ENCODE results near the gene FOXN3.

Gene FOXN3

GRCh38 chr14:89417091-89417464 is at the start of gene FOXN3:
TSS of gene FOXN3 (minus strand) at chr14:89417233. CDS start at chr14:89412476, 4,757 bp downstream.
- peak; percentile 84 for DNase-seq (ENCODE audit: low spot score)

GRCh38 chr14:89466484-89466883 is 49.5 kb upstream of the FOXN3 start:
- no peak for DNase-seq (ENCODE audit: low spot score)

- DNase-seq (ENCODE audit: low spot score) = no peak
These were observed 48.8 kb upstream of the FOXN3 start for GRCh38 chr14:89465876-89466275.

- no peak for DNase-seq (ENCODE audit: low spot score)
These were observed 44.2 kb upstream of the FOXN3 start for GRCh38 chr14:89461256-89461655.

- no peak for DNase-seq (ENCODE audit: low spot score)
These were observed 41.8 kb upstream of the FOXN3 start for GRCh38 chr14:89458713-89459420.

- DNase-seq (ENCODE audit: low spot score) = no peak
These were observed 40.0 kb upstream of the FOXN3 start for GRCh38 chr14:89457007-89457406.

- DNase-seq (ENCODE audit: low spot score) = no peak
These were observed 38.4 kb upstream of the FOXN3 start for GRCh38 chr14:89455412-89455811.

- no peak for DNase-seq (ENCODE audit: low spot score)
These were observed 38.0 kb upstream of the FOXN3 start for GRCh38 chr14:89454996-89455395.

GRCh38 chr14:89452281-89452680 is 35.2 kb upstream of the FOXN3 start:
- no peak for DNase-seq (ENCODE audit: low spot score)

- no peak for DNase-seq (ENCODE audit: low spot score)
These were observed 34.2 kb upstream of the FOXN3 start for GRCh38 chr14:89451229-89451628.

- DNase-seq (ENCODE audit: low spot score) = no peak
These were observed 30.3 kb upstream of the FOXN3 start for GRCh38 chr14:89447182-89447944.

- DNase-seq (ENCODE audit: low spot score) = no peak
These were observed 28.4 kb upstream of the FOXN3 start for GRCh38 chr14:89445273-89445973.

- no peak for DNase-seq (ENCODE audit: low spot score)
These were observed 27.6 kb upstream of the FOXN3 start for GRCh38 chr14:89444516-89445125.

- no peak for DNase-seq (ENCODE audit: low spot score)
These were observed 27.0 kb upstream of the FOXN3 start for GRCh38 chr14:89444044-89444443.

- no peak for DNase-seq (ENCODE audit: low spot score)
These were observed 26.1 kb upstream of the FOXN3 start for GRCh38 chr14:89443042-89443629.

GRCh38 chr14:89442280-89442679 is 25.2 kb upstream of the FOXN3 start:
- no peak for DNase-seq (ENCODE audit: low spot score)

GRCh38 chr14:89440986-89441909 is 24.2 kb upstream of the FOXN3 start:
- DNase-seq (ENCODE audit: low spot score) = no peak

- DNase-seq (ENCODE audit: low spot score) = no peak
These were observed 19.0 kb upstream of the FOXN3 start for GRCh38 chr14:89435892-89436656.

GRCh38 chr14:89435492-89435891 is 18.5 kb upstream of the FOXN3 start:
- DNase-seq (ENCODE audit: low spot score) = no peak

GRCh38 chr14:89432226-89432625 is 15.2 kb upstream of the FOXN3 start:
- no peak for DNase-seq (ENCODE audit: low spot score)
